Esophagus mucosa (tissue), 1 donor: ENCODE results near the gene FAM184A. TPM values are rescaled to one million over a fixed set of nuclear protein-coding genes. Genes with fewer than 3 reads are reported as not detected.

Source experiments
- ATAC-seq: fragments of 200-7000 bp; cut with Tn5 transposase; one replicate; pipeline ENCODE4 v1.9.1; 2020
- total RNA-seq: library from RNA; stranded (reverse); gene quantifications from one replicate; pipeline ENCODE4 v1.2.4, GENCODE V29; 2023
- donor health status: DM: yes; HTN: yes; CAD: no.

The FAM184A gene
- total RNA-seq, 1 donor from 2014 or later: 0.76 TPM

DNA sequence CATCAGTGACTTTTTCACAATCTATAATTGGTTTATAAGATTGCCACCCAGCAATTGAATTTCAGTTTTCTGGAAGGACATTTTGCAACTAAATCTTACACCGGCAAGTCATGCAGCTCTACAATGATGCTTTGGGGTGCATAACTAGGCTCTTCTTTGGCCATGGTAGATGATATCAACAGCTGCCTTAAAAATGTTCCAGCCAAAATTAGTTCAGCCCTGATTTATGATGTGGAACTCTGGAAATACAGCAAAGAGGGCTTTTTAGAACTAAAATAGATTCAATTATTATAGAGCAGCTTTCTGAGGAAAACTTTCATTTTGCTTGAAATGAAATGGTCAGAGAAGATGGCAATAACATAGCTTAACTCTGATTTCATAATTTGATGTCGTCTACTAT lies 125.1 kb downstream of the FAM184A start:
- no peak for ATAC-seq

DNA sequence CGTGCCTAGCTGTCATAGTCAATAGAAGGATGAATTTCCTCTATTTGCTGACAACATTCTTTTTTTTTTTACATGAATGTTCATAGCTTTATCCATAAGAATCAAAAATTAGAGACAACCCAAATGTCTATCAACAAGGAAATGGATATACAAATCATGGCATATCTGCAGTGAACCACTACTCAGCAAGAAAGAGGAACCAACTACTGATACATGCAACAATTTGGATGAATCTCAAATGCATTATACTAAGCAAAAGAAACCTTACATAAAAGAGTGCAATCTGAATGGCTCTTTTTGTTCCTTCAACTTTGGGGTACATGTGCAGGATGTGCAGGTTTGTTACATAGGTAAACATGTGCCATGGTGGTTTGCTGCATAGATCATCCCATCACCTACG lies 125.8 kb downstream of the FAM184A start:
- ATAC-seq: no peak

DNA sequence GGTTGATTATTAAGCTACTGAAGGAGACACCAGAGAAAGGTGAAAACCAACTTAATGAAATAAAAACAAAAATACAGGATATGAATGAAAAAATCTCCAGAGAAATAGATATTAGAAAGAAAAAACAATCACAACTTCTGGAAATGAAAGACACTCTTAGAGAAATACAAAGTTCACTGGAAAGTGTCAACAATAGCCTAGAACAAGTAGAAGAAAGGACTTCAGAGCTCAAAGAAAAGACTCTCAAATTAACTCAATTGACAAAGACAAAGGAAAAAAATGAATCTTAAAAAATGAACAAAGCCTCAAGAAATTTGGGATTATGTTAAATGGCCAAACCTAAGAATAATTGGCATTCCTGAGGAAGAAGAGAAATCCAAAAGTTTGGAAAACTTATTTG lies 133.2 kb downstream of the FAM184A start:
- no peak for ATAC-seq

DNA sequence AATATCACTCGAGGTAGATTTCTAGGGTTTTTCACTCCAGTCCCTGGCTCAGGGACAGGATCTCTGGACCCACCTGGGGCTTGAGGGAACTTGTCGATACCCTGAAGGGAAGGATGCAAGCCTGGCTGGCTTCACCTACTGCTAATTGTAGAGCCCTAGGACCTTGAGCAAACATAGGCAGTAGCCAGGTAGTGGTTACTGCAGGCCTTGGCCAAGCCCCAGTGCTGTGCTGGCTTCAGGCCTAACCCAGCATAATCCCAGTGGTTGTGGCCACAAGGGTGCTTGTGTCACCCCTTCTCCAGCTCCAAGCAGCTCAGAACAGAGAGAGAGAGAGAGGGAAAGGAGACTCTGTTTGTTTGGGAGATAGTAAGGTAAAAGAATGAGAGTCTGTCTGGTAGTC lies 137.7 kb downstream of the FAM184A start:
- ATAC-seq: no peak

DNA sequence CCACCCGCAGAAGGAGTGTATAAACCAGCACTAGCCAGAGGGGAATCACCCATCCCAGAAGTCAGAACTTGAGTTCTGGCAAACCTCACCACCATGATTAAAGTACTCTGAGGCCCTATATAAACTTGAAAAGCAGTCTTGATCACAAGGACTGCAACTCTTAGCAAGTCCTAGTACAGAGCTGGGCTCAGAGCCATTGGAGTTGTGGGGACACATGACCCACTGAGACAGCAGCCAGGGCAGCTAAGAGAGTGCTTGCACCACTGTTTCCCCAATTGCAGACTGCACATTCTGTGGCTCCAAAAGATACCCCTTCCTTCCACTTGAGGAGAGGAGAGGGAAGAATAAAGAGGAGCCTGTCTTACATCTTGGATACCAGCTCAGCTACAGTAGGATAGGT lies 138.8 kb downstream of the FAM184A start:
- no peak for ATAC-seq

DNA sequence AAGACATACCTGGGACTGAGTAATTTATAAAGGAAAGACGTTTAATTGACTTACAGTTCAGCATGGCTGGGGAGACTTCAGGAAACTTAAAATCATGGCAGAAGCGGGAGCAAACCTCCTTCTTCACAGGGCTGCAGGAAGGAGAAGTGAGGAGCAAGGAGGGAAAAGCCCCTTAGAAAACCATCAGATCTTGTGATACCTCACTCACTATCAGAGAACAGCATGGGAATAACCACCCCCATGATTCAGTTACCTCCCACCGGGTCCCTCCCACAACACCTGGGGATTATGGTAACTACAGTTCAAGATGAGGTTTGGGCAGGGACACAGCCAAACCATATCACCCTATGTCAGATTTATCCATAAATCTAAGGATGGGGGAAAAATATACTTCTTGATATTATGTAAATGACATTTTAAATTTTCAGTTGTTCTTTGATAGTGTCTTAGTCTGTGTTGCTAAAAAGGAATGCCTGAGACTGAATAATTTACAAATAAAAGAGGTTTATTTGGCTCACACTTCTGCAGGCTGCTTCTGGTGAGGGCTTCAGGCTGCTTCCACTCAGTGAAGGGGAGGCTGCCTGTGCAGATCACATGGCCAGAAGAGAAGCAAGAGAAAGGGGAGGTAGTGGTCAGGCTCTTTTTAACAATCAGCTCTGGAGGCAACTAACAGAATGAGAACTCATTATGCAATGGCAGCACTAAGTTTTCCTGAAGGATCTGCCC lies 142.3 kb downstream of the FAM184A start:
- no peak for ATAC-seq

DNA sequence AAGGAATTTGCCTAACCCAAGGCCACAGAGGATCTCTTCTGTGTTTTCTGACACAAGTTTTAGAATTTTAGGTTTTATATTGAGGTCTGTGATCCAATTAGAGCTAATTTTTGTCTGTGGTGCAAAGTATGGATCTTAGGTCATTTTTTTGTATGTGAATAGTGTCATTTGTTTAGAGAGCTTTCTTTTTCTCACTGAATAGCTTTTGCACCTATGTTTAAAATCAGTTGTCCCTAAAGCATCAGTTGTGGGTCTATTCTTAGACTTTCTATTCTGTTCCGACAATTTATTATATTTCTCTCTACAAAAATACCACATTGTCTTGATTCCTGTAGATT lies 143.2 kb downstream of the FAM184A start:
- ATAC-seq: no peak

DNA sequence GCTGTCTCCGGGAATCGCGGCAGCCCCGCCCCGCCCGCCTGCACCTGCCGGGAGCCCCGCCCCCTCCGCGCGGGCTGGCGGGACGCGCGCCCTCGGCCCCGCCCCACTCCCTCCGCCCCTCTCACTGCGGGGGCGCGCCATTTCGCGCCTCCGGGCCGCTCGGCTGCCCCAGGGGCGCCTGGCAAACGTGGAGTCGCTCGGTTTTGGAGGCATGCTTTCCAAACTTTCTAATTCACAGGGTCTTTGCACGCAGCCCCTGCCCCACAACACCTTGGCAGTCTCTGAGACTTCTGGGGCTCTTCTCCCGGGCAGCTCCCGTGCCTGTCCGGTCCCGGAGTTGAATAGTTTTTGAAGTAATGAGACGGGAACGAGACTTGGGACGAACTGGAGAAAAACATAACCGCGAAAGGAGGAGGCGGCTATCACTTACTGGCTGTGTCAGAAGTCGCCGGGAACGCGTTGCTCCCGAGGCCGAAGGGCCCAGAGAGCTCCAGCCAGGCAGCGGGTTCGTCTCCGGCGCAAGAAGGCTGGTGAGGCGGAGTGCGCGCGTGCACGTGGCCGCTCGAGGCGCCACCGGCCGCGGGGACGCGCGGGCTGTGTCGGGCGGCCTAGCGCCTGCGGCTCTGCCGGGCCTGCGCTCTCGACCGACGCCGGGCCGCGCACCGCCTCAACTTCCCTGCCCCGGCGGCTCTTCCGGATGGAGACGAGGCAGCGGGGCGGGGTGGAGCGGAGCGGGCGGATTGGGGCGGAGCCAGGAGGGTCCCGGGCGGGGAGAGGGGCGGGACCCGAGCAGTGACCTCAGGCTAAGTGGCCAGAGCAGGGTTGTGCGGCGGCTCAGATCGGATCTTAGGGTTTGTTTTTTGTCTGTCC lies 143.8 kb downstream of the FAM184A start, which contains the start of gene MCM9:
MCM9 (minus strand) TSS at position 699 of the 870 bp plus-strand sequence. CDS start 3,436 bp downstream, outside the sequence.
- peak; percentile 98 for ATAC-seq

DNA sequence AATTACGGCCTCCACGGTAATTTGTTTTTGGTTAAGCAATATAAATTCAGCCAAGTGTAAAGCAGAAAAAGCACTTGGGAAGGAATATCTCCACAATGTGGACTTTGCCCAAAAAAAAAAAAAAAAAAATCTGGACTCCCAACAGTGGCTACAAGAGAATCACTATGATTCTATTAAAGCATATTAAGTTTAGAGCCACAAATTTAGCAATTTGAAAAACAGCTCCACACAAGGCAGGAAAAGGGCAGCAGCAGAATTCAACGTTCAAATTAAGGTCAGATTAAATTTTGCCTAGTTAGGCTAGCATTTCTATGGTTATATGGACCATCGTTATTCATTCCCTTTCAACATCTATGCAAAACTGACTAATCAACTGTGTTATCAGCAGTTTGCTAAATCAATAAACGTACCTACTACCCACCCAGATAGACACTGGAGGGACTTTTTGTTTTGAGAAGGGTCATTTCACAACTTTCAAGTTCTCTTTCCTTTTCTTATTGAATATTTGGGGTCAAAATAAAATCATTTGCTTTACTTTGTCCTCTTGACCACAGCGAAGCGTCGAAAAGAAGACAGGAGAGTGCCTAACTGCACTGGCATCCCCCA lies 144.5 kb downstream of the FAM184A start:
- ATAC-seq: no peak

DNA sequence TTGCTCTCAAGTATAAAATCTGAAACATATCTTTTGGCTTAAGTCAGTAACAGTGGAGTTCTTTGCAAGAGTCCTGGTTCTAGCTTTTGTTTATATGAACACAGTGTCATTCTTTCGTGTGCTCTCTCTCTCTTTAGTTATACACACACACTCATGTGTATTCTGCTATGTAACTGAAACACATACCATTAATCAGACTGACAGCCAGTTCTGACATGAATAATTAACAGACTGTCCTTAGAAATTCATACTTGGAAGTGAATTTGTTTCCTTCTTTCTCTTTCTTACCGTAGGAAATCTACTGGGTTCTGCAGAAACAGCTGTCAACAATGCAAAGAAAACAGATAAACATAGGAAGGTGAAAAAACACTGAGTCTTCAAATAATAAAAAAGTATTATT lies 146.0 kb downstream of the FAM184A start:
- no peak for ATAC-seq

DNA sequence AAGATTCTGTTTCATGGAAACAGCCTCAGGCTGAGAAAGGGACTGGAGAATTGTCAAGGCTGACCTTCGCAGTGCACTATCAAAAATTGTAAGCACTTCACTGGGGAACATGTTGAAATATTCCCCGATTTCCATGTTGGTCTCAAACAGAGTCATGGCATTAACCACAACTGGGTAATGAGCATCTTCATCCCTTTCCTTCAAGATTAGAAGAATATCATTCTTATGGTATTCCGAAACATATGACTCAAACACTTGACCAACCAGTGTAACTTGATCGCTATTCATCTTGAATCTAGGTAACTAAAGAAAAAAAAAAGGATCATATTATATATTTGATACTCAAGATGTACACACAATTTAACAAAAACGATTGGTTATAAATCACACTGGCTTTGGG lies 147.0 kb downstream of the FAM184A start:
- ATAC-seq: no peak

DNA sequence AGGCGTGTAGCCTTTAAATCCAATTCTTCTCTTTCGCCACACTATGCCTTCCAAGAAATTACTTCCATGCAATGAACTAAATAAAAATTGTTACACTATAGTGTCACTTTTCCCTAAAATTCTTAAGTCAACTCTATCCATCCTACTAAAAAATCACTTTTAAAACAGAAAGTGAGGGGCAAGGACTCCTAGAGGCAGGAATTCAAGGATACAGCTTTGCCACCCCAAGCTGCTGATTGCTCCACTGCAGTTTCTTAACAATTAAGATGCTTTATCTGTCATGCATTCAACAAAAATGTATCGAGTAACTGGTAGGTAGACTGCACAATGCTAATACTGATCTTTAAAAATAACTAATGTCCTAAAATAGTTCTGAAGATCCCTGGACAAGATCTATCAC lies 147.8 kb downstream of the FAM184A start:
- no peak for ATAC-seq

DNA sequence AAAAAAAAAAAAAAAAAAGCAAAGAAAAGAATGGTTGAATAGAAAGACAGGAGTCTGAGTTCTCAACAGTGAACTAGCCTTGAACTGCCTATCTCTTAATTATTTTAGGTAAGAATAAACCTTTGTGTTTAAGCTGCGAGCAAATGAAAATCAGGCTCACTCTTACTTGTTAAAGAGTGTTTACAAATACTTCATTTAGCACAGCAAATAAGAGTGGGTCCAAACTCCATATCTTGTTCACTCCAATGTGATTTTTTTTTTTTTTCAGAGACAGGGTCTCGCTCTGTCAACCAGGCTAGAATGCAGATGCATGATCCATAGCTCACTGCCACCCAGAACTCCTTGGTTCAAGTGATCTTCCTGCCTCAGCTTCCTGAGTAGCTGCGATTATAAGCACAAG lies 155.4 kb downstream of the FAM184A start:
- ATAC-seq: no peak

DNA sequence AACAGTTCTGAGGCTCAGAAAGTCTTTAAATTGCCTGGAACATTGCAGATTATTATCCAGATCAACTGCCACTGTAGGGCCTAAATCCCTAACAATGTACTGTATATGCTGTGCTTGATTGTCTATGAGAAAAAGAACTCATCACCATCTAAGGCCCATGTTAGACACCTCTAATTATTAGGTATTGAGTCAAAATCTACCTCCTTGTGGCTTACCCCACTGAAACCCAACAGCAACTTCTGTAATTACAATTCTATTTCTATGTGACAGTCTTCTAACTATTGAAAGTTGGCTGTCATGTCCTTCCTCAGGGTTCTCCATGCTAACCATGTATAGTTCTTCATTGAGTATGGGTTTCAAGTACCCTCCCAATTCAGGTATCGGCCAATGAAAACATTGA lies 157.4 kb downstream of the FAM184A start:
- no peak for ATAC-seq

DNA sequence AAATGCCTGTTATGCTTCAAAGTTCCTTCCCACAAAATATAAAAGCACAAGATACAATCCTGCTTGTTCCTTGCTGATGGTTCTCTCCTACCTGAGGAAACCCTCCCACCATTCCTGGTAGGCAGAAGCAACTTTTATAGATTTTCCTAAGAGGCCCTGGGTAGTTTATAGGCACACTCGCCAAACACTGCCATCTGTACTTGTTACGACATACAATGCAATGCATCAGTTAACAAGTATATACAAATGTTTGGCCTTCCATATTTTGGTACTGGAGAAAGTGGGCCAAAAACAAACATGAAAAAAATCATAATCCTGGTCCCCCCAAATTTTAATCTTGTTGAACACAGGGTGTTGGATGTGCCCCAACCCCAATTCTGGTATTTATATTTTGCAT lies 160.1 kb downstream of the FAM184A start:
- ATAC-seq: no peak

DNA sequence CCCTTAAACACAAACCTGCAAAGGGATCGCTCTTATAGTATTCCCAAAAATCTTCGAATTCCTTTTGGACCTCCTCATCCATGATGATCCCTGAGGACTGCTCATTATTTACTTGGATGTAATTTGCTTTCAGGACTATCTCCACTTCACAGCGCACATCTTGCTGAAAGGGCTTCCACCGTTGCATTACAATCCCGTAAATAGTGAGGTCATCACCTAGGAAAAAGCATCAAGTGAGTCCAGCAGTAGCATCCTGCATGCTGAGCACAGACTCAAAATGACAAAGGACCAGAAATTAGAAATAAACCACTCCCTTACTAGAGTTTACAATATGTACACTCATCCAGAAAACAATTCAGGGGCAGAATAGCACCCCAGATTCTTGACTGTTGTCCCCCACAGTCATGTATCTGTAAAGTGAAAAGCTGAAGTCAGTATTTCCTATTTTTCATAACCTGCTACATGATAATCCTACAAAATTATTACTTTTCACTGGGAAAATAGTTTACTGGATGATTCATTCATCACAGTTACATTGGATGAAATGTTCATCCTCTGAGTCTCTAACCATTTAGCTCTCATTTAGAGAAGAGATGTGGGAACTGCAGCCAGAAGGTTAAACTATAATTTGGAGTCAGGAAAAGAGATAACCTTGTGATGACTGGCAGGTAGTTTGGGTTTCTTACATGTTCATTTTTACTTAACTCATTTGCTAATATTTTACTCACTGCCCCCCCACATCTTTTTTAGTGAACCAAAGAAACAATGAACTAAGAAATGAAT lies 160.7 kb downstream of the FAM184A start:
- no peak for ATAC-seq

DNA sequence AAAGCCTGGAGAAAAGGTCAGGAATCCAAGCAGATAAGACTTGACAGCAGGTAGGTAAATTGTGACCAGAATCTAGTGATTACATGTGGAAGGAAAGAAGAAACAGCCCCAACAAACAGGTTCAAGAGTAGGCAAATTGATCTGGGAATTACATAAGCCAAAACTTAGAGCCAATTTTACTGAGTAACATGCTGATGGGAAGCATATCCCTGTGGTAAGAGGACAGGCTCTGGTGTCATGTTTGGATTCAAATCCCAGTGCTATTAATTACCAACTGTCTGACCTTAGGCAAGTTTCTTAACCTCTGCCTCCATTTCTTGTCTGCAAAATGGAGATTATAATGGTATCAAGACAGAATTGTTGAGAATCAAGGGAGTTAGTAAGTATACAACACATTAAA lies 163.9 kb downstream of the FAM184A start:
- no peak for ATAC-seq

DNA sequence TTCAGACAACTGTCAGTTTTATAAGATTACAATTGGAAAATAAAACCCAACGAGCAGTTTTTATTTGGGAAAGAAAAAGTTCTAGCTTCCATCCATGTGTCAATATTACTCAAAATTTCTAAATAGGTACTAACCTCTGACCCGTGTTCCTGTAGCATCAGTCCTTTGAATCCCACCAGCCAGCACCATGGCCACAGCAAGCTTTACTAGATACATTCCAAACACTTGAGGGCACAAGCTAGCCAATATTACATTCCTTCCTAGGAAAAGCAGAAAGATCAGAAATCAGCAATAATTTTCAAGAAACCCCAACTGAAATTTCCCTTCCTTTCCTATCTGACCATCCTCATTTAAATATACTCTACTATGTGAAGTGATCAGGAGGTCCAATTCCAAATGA lies 165.3 kb downstream of the FAM184A start:
- no peak for ATAC-seq

DNA sequence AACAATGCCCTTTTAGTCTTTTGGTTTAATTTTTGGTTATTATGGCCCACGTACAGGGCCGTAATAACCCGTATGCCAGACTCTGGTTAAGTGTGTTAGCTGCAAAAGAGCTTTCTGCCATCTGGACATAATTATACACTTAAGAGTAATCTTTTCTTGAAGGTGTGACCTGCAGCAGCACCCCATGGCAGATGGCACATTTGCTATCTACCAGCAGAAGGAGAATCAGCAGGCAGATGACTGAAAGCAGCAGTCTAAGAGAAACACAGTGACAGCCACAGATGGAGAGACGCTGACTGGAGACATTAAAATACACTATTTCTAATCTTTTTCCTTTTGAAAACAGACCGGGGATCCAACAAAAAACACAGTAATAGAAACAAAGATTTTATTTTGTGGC lies 165.8 kb downstream of the FAM184A start:
- ATAC-seq: no peak
